ENCODE measurements around the gene ANO7.

ANO7 gene

GRCh38 chr2:241229563-241230401 is 41.3 kb downstream of the ANO7 start:
- DNase-seq: no peak

DNA sequence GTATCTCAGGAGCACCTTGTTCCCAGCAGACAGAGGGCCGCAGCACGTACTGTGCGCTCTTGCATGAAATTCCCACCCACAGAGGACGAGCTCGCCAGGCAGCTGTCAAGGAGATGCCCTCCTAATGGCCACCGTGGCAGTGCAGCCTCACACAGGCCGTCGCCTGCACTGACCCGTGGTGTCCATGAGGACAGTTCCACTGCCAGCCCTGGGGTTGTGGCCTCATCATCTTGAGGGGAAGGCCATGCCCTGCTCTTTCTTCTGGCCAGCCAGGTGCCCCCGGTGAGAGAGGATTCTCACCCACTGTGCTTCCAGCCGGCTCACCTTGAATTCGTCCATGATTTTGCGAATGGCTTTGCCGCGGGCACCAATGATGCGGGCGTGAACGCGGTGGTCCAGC is 42.0 kb downstream of the ANO7 start:
- DNase-seq: no peak

DNA sequence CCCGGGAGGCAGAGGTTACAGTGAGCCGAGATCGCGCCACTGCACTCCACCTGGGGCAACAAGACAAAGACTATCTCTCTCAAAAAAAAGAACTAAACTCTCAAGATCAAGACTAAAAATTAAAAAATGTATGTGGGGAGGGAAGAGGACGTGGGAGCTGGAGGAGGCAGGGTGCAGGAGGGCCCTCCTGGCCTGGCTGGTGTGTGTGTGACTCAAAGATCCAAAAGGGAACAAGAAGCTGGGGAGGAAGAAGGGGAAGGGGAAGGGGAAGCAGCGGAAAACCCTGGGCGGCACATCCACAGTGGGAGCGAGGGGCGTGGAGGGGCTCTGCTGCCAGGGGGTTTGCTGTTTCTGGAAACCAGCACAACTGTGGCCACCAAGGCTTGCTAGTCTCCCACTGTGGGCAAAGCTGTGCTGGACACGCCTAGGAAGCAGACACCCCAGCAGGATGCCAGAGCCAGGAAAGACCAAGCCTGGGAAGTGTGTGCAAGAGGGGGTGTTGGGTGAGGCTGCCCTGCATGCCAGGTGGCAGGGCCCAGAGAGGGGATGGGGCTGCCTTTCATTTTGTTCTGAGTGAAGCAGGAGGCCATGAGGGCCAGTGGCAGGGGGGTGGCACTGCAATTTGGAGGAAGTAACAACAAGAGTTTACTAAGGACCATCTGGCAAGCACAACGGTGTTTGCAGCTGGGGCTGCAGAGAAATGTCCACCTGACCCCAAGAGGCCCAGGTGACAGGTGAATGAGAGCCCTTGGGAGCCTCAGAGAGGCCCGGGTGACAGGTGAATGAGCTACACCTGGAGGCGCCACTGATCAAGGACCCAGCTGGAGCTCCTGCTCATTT is 44.5 kb downstream of the ANO7 start:
- DNase-seq: no peak

DNA sequence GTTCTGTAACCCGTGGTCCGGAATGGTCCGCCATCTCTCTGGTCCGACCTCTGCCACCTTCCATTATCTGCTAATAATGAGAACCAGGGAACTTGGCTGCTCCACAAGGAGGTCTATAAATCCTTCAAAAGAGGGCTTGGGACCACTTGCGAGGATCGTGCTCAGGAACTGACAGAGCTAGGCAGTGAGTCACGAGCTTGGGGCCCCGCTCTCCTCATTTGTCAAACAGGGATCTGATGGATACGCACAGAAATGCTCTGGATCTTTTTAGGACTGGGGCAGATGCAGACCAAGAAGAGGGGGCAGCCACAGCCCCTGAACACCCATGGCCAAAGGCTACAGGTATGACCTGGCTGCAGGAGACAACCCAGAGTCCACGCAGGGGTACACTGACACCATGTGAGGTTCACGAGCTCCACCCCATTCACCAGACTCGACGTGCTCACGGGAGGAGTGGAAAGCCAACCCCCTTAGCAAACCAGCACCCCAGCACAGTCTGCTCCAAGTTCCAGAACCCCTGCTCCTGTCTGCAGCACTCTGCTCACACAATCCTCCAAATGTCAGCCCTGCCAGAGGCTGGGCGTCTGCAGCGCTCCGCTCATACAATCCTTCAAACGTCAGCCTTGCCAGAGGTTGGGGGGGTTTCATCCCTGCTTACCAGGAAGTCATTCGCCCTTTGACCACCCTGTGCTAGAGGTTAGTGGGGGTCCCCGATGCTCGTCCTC is 45.8 kb downstream of the ANO7 start:
- no peak for DNase-seq

DNA sequence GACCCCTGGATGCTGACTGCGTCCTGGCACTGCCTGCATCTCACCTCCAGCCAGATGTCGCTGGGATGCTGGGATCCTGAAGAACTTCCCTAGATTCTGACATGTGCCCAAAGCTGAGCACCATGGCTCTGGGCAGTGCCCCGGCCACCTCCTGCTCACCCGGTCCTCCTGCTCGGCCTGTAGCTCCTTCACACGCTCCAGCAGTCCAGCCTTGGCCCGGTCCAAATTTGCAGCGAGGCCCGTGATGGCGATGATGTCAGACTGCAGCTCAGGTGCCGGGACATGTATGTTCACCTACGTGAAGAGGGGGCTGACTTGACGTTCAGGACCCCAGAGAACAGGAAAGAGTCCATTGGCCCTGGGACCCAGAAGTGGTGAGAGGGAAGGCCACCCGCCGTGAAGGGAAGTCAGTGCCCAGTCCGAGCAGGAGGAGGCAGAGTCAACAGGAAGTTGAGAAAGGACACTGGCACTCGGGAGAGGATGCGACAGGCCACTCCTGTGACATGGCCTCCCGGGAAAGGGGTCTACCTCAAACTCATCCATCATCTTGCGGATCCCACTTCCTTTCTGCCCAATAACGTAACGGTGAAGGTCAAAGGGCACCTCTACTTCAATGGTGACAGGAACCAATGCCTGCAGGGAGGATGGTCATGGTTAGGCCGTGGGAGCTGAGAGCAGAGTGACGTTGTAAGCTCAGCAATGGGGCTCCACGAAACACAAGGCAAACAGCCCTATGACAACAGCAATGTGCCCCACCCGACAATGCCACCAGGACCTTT is 46.7 kb downstream of the ANO7 start:
- no peak for DNase-seq

- DNase-seq: no peak
Measured at GRCh38 chr2:241235859-241236593, 47.5 kb downstream of the ANO7 start.

DNA sequence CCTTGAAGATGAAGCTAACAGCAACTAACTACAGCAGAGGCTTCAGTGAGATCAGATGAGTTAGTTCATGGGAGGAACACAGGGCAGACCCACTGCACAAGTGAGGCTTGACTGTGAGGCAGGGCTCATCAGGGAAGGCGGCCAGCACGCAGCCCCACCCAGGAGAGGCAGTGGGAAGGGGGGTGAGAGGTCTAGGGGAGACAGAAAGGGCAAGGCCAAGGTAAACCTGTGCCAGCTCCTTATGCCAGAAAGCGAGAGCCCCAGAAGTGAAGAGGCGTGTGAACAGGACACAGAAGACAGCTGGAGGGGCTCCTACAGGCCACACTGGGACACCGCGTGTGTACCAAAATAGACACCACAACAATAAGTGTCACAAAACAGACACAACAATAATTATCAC is 48.6 kb downstream of the ANO7 start:
- no peak for DNase-seq

- DNase-seq: no peak
Measured at GRCh38 chr2:241237949-241238371, 49.5 kb downstream of the ANO7 start.

DNA sequence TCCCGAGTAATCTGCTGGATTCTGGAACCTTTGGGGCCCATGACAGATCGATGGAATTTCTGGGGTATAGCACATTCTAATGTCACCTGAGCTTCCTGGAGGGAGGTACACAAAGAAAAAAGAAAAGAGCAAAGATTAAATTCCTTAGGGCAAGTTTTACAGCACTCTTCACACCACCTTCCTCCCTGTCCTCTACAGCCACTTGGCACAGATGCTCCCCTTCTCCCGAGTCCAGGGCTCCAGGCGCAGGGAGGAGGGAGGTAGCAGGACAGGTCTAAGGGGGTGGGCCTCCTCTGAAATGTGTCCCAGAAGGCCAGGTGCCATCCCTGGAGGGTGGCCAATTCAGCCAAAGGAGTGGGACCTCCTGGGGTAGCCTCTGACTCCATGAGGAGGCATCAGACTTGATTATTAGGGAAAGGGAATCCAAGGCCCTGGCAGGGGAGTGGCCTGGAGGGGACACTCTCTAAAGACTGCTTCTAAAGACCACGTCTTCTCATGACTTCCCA is 50.3 kb downstream of the ANO7 start:
- DNase-seq: no peak

DNA sequence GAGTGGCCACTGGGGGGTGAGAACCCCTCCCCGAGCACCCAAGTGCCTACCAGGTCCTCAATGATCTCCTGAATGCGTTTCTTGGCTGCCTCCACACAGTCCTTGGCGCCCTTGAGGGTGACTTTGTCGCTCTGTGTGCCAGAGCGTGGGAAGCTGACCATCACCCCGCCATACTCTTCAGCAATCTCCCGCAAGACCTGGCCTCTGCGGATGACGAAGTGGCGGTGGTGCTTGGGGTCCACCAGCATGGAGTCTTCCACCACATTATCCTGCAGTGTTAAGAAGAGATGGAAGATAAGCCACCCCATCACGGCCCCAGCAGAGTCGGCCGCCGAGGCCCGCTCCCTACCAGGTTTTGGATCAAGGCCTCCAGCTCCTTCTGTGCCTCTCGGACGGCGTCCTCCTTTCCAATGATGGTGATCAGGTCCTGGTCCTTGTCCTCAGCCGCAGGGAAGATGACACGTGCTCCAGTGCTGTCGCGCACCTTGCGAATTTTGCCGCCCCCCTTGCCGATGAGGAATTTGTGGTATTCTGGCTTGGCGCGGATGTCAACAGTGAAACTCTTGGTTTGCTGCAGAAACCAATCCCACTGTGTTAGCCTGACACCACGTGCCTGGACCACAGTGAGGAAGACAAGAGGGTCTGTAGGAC is 51.2 kb downstream of the ANO7 start:
- no peak for DNase-seq

- DNase-seq: no peak
Measured at GRCh38 chr2:241240320-241241004, 52.0 kb downstream of the ANO7 start.

DNA sequence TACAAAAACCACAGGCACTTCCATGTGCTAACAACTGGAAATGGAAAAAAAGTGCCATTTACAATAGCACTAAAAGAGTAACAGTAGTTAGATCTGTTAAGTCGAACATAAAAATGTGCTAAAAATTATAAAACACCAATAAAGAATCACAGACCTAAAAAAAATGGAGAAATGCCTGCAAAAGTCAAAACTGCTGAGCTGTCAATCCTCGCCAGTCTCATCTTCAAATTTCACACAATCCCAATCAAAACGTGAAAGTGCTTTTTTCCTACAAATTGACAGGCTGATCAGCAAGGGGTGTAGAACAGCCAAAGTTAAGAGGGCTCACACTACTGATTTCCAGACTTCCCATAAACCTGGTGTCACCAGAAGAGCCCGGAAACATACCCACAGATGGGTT is 53.2 kb downstream of the ANO7 start:
- DNase-seq: no peak

DNA sequence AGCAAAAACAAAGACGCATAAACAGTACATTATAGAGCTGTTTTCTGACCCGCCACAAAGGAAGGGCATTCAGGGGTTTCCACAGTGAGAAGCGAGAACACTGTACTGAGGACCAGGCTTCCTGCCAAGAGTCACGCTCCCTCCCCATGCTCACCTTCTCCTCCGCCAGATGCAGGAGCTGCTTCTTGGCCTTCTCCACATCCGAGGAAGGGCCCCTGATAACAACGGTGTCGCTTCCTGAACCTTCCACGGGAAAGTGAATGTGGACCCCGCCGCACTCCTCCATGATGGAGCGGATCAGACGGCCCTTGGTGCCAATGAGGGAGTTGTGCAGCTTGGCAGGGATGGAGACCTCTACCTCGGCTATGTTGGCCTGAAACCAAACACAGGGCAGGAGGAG is 53.8 kb downstream of the ANO7 start:
- no peak for DNase-seq

DNA sequence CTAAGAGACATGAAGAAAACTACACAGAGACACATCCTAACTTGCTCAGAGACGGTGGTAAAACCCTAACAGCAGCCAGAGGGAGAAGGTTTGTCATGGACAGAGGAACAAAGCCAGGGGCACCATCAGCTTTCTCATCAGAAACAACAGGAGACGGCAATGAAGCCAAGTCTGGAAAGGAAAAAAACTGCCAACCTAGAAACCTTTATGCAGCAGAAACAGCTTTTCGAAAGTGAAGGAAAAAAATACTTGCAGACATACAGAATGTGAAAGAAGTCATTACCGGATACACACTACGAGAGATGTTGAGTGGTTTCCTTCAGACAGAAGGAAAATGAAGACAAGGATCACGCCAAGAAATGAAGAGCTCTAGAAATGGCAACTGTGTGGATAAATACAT is 55.9 kb downstream of the ANO7 start:
- no peak for DNase-seq

- no peak for DNase-seq
Measured at GRCh38 chr2:241248289-241248688, 59.8 kb downstream of the ANO7 start.

DNA sequence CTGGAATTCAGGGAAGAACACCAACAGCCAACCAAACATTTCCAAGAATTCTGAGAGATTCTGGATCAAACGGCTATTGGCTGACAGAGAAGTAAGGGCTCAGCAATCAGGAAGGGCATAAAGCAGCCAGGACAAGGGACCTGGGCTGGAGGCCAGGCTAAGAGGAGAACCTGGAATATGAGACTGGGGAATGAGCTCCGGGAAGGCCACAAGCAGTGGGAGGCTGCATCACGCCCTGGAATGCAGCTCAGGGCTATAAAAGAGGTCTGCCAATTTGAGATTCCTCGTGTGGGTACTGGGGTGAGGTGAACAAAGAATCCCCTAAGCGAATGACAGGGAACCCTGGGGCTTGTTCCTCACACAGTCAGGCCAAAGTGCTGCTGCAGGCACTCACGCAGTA is 60.4 kb downstream of the ANO7 start:
- no peak for DNase-seq

DNA sequence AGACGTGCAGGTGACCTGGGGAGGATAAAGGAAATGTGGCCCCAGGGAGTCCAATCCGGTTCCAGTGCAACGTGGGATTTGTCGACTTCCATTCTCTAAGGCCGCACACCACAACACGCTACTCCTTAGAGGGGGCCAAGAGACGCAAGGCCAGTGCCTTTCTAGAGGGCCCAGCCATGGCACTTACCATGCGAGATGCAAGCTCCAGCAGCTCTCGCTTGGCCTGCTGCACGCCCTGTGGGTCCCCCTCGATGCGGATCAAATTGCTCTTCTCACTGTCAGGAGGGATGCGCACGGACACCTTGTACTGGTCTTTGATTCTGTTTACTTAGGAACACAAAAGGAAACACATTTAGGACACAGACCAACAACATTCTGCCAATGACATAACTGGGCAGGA is 61.2 kb downstream of the ANO7 start:
- no peak for DNase-seq

DNA sequence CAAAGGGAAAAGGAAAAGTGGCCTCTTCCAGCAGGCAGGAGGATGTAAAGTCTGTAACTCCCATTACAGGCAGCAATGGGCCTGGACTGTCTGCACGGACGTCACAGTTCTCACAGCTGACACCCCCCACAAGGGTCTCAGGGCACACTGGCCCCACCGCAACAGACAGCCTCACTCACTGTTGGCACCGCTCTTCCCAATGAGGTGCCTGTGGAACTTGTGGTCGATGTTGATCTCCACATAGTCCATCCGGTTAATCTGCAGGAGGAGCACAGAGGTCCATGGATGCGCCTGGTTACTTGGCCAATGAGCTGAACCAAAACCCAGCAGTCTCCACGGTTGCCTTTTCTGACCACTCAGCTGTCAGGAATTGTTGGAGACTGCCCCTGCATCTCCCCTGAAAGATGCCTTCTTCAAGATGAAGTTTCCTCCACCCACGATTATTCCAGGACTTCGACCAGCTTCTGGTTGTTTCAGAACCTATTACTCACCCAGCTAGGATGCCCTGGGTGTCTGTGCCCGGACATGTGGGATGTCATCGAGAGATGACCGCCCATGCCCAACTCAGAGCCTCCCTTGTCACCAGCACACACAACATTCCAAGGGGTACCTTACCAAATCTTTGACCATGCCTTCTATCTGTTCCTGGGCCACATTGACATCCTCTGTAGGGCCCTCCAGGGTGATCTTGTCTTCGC is 64.5 kb downstream of the ANO7 start:
- DNase-seq: no peak

- no peak for DNase-seq
Measured at GRCh38 chr2:241254904-241255351, 66.5 kb downstream of the ANO7 start.

Measured in DMS 273 treated with DMSO at 0.1 percent for 48 hours (cell line).